GM21526 (cell line): Measurements from ENCODE around the gene TMEM190.
"Not testable (repeated sequence)": the region's sequence is repeated elsewhere in the genome, so short reads cannot be mapped to it uniquely, and the experiment has no call there.

Experiments used
- ATAC-seq: cut with Tn5 transposase; IDR thresholded peaks from one replicate; pipeline ENCODE4 v1.9.1; 2021; ENCODE audit warnings: moderate library complexity; ENCODE audit not compliant: unreplicated experiment, low FRiP score

Gene TMEM190

GRCh38 chr19:55376241-55376933 is at the start of gene TMEM190:
TSS of gene TMEM190 (plus strand) at chr19:55376826. CDS start at chr19:55376854, 28 bp downstream.
- ATAC-seq, result no peak

- ATAC-seq, result not testable (repeated sequence)
Measured at GRCh38 chr19:55328774-55329318, 47.8 kb upstream of the TMEM190 start.

- ATAC-seq, result not testable (repeated sequence)
Measured at GRCh38 chr19:55329791-55330190, 46.8 kb upstream of the TMEM190 start.

GRCh38 chr19:55333870-55334269 is 42.8 kb upstream of the TMEM190 start:
- ATAC-seq, result no peak

GRCh38 chr19:55336101-55336500 is 40.5 kb upstream of the TMEM190 start:
- no peak for ATAC-seq

- ATAC-seq, result peak; percentile 77
Measured at GRCh38 chr19:55339105-55339888, 37.3 kb upstream of the TMEM190 start, which contains the start of gene KMT5C. TSS of gene KMT5C (plus strand) at chr19:55339876. CDS start at chr19:55341937, 2,061 bp downstream.

GRCh38 chr19:55339889-55340783 is 36.5 kb upstream of the TMEM190 start:
- ATAC-seq, result no peak

GRCh38 chr19:55340784-55341147 is 35.9 kb upstream of the TMEM190 start:
- ATAC-seq, result no peak

GRCh38 chr19:55341171-55341588 is 35.4 kb upstream of the TMEM190 start:
- ATAC-seq, result no peak

GRCh38 chr19:55341595-55342531 is 34.8 kb upstream of the TMEM190 start:
- ATAC-seq, result no peak

GRCh38 chr19:55344444-55344843 is 32.2 kb upstream of the TMEM190 start:
- ATAC-seq, result no peak

- ATAC-seq, result no peak
Measured at GRCh38 chr19:55345101-55345817, 31.4 kb upstream of the TMEM190 start.

GRCh38 chr19:55345818-55346724 is 30.6 kb upstream of the TMEM190 start:
- no peak for ATAC-seq

- ATAC-seq, result no peak
Measured at GRCh38 chr19:55346725-55347441, 29.7 kb upstream of the TMEM190 start.

GRCh38 chr19:55347442-55348009 is 29.1 kb upstream of the TMEM190 start:
- no peak for ATAC-seq

- ATAC-seq, result no peak
Measured at GRCh38 chr19:55348317-55349034, 28.1 kb upstream of the TMEM190 start.
